MCF 10A (cell line): ENCODE data around the gene IMMP2L. TPM values are rescaled to one million over a fixed set of nuclear protein-coding genes. Genes with fewer than 3 reads are reported as not detected.
"Not testable (repeated sequence)": the region's sequence is repeated elsewhere in the genome, so short reads cannot be mapped to it uniquely, and the experiment has no call there.

Experiments used
- BruUV-seq: library from RNA; stranded (reverse); fragments of 400-500 nt; replicated peaks from 2 replicates; lab custom pipeline; 2021; lab: Mats Ljungman, UMichigan
- CTCF ChIA-PET: fragments of 300-600 bp; sonication (Branson Sonifier 250); formaldehyde crosslinking; extraction: SDS; loops from one replicate; lab custom pipeline; 2021; ENCODE audit warnings: antibody characterized with exemption, inconsistent platforms; lab: Yijun Ruan, JAX
- POLR2A ChIA-PET: fragments of 300-600, 350-650 bp; sonication (Branson Sonifier 250); formaldehyde crosslinking; extraction: SDS; loops from one replicate; lab custom pipeline; 2020; ENCODE audit warnings: antibody characterized with exemption, inconsistent platforms; lab: Yijun Ruan, JAX
- DNase-seq: peaks from one replicate; pipeline ENCODE4 v3.0.0-alpha.2; 2018; ENCODE audit not compliant: unreplicated experiment
- H3K27ac Mint-ChIP-seq: one replicate; pipeline ENCODE4 v1.8.0; 2022; ENCODE audit warnings: mild to moderate bottlenecking, low read depth, mixed read lengths; ENCODE audit not compliant: unreplicated experiment
- H3K27me3 Mint-ChIP-seq: one replicate; pipeline ENCODE4 v1.8.0; 2022; ENCODE audit warnings: mixed read lengths; ENCODE audit not compliant: insufficient read depth, unreplicated experiment
- H3K36me3 Mint-ChIP-seq: one replicate; pipeline ENCODE4 v1.8.0; 2022; ENCODE audit warnings: mild to moderate bottlenecking, moderate library complexity, mixed read lengths; ENCODE audit not compliant: insufficient read depth, unreplicated experiment
- H3K4me1 Mint-ChIP-seq: one replicate; pipeline ENCODE4 v1.8.0; 2022; ENCODE audit warnings: mixed read lengths; ENCODE audit not compliant: insufficient read depth, unreplicated experiment
- H3K4me3 Mint-ChIP-seq: one replicate; pipeline ENCODE4 v1.8.0; 2022; ENCODE audit warnings: mild to moderate bottlenecking, moderate library complexity, mixed read lengths; ENCODE audit not compliant: unreplicated experiment
- H3K9me3 Mint-ChIP-seq: one replicate; pipeline ENCODE4 v1.8.0; 2022; ENCODE audit warnings: mixed read lengths; ENCODE audit not compliant: unreplicated experiment
- intact Hi-C: fragments of 100-400 bp; cut with micrococcal nuclease; formaldehyde crosslinking; loops from 2 replicates; pipeline ENCODE4 v1.14.1; 2022
- total RNA-seq: library from RNA; stranded (reverse); gene quantifications from 2 replicates; pipeline ENCODE4 v1.2.3, GENCODE V29; 2022
- TF ChIP-seq, protein P1 (sequence below): fragments of 200-600 bp; IDR thresholded peaks from one replicate; pipeline ENCODE4 v1.8.0; 2022; ENCODE audit warnings: antibody characterized with exemption, mild to moderate bottlenecking; ENCODE audit not compliant: unreplicated experiment

Gene IMMP2L
- total RNA-seq, 1 experiment from 2014 or later, result 23.7 TPM

DNA sequence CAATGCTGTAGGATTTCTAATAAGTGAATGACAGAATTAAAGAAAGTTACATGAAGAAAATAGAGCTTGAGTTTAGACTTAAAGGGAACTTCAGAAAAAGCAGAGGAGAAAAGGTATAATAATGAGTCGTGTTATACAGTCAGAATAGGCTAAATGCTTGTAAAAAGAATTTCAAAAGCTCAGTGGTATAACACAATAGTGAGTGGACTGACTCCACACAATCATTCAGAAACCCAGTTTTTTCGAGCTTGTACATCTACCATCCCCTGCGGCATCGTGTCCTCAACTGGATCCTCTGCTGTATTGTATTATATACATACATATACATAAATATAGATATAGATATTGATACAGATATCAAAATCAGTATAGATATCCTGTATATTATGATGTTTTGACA, 52.2 kb downstream of the IMMP2L start:
- ChIA-PET CTCF (interaction anchor here (0.5 to 0.7 kb wide), 5 partner anchors 25 to 985 kb away, joined by 3 to 4 read pairs (median 4); no protein-coding TSS in a partner anchor), POLR2A (interaction anchor here (1.0 to 1.2 kb wide), 3 partner anchors 12 to 52 kb away, joined by 3 read pairs; partner anchors contain the start of gene IMMP2L)
- Mint-ChIP-seq H3K27ac (peak overlapping the region; percentile 2), H3K4me3 (no peak overlapping the region), H3K27me3 (no peaks in the 10 kb centered on the region), H3K36me3 (peaks cover 6% of the 10 kb centered on the region), H3K9me3 (no peaks in the 10 kb centered on the region), H3K4me1 (no peaks in the 10 kb centered on the region)
- DNase-seq, result no peak
- TF ChIP-seq, protein P1, sequence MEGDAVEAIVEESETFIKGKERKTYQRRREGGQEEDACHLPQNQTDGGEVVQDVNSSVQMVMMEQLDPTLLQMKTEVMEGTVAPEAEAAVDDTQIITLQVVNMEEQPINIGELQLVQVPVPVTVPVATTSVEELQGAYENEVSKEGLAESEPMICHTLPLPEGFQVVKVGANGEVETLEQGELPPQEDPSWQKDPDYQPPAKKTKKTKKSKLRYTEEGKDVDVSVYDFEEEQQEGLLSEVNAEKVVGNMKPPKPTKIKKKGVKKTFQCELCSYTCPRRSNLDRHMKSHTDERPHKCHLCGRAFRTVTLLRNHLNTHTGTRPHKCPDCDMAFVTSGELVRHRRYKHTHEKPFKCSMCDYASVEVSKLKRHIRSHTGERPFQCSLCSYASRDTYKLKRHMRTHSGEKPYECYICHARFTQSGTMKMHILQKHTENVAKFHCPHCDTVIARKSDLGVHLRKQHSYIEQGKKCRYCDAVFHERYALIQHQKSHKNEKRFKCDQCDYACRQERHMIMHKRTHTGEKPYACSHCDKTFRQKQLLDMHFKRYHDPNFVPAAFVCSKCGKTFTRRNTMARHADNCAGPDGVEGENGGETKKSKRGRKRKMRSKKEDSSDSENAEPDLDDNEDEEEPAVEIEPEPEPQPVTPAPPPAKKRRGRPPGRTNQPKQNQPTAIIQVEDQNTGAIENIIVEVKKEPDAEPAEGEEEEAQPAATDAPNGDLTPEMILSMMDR, result no peak
- intact Hi-C loops, result no loop called here
- BruUV-seq, result no TSS peak

DNA sequence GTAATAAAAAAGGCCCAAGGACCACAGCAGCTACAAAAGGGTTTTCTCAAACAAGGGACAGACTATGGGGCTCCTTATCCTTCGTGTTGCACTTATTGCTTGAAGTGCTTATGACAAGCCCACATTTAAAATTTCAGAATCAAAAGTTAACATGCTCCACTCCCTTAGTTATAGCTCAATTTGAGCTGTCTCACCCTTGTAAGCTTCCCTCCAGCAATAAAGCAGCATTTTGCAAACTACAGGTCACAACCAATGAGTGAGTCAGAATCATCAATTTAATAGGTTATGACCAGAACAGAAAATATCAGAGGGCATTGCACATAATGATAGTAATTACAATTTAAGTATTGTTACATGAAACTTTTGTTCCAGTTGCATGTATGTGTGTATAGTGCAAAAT, 53.0 kb downstream of the IMMP2L start:
- Mint-ChIP-seq H3K4me3 (no peak overlapping the region), H3K4me1 (no peaks in the 10 kb centered on the region), H3K27ac (no peak overlapping the region), H3K36me3 (peaks cover 6% of the 10 kb centered on the region), H3K27me3 (no peaks in the 10 kb centered on the region), H3K9me3 (no peaks in the 10 kb centered on the region)
- no TSS peak for BruUV-seq
- intact Hi-C loops, result no loop called here
- TF ChIP-seq, protein P1, result no peak
- POLR2A ChIA-PET, result interaction anchor here (0.6 to 1.2 kb wide), 2 partner anchors 34 to 52 kb away, joined by 3 read pairs; partner anchors contain the start of gene IMMP2L
- no peak for DNase-seq
- CTCF ChIA-PET, result interaction anchor here (0.5 to 3.3 kb wide), 7 partner anchors 12 to 690 kb away, joined by 3 to 7 read pairs (median 4); no protein-coding TSS in a partner anchor

DNA sequence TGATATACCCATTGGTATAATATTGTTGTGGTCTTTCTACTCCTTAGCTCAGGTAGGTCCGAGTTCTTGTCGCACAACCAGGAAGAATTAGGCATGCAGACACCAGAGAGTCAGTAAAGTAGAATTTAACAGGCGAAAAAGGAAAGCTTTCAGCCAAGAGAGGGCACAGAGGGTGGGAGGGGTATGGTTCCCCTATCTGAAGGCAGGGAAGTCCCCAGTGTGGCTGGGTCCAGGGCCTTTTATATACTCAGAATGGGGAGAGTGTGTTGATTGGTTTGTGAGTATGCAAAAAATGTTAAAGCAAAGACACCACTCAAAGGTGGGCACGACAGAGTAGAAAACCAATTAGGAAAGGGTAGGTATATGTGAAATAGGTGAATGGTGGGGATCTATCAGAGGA, 53.9 kb downstream of the IMMP2L start:
- no TSS peak for BruUV-seq
- H3K4me3 Mint-ChIP-seq, result no peak overlapping the region
- CTCF ChIA-PET, result interaction anchor here (0.6 to 3.3 kb wide), 4 partner anchors 10 to 233 kb away, joined by 3 to 7 read pairs (median 4); no protein-coding TSS in a partner anchor

DNA sequence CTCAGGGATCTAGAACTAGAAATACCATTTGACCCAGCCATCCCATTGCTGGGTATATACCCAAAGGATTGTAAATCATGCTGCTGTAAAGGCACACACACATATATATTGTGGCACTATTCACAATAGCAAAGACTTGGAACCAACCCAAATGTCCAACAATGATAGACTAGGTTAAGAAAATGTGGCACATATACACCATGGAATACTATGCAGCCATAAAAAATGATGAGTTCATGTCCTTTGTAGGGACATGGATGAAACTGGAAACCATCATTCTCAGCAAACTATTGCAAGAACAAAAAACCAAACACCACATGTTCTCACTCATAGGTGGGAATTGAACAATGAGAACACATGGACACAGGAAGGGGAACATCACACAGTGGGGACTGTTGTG, 56.9 kb downstream of the IMMP2L start:
- not testable (repeated sequence) for H3K27ac Mint-ChIP-seq, H3K9me3 Mint-ChIP-seq
- CTCF ChIA-PET, result interaction anchor here (0.6 kb wide), 1 partner anchor 213 kb away, joined by 3 read pairs; no protein-coding TSS in a partner anchor

More for the DNA sequence above, 53.9 kb downstream of the IMMP2L start:
- H3K27me3 Mint-ChIP-seq, result no peaks in the 10 kb centered on the region
- POLR2A ChIA-PET, result no interaction called here
- no peaks in the 10 kb centered on the region for H3K9me3 Mint-ChIP-seq
- H3K27ac Mint-ChIP-seq, result no peak overlapping the region
- intact Hi-C loops, result no loop called here
- TF ChIP-seq, protein P1, result no peak
- peaks cover 6% of the 10 kb centered on the region for H3K36me3 Mint-ChIP-seq
- no peak for DNase-seq
- no peaks in the 10 kb centered on the region for H3K4me1 Mint-ChIP-seq

DNA sequence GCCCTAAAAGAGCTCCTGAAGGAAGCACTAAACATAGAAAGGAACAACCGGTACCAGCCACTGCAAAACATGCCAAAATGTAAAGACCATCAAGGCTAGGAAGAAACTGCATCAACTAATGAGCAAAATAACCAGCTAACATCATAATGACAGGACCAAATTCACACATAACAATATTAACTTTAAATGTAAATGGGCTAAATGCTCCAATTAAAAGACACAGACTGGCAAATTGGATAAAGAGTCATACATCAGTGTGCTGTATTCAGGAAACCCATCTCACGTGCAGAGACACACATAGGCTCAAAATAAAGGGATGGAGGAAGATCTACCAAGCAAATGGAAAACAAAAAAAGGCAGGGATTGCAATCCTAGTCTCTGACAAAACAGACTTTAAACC, 60.5 kb downstream of the IMMP2L start:
- BruUV-seq, intact Hi-C loops: not testable (repeated sequence)

More for the DNA sequence above, 56.9 kb downstream of the IMMP2L start:
- DNase-seq, H3K4me3 Mint-ChIP-seq, H3K27me3 Mint-ChIP-seq, POLR2A ChIA-PET, BruUV-seq, H3K4me1 Mint-ChIP-seq, H3K36me3 Mint-ChIP-seq, intact Hi-C loops: not testable (repeated sequence)

More for the DNA sequence above, 60.5 kb downstream of the IMMP2L start:
- H3K27ac Mint-ChIP-seq, H3K9me3 Mint-ChIP-seq, H3K4me3 Mint-ChIP-seq, POLR2A ChIA-PET, H3K27me3 Mint-ChIP-seq, DNase-seq, H3K36me3 Mint-ChIP-seq, CTCF ChIA-PET: not testable (repeated sequence)
- peaks cover 11% of the 10 kb centered on the region for H3K4me1 Mint-ChIP-seq
